Urinary bladder (tissue), 4 donors: Measurements from ENCODE around the gene UNC93A. TPM values are rescaled to one million over a fixed set of nuclear protein-coding genes. Genes with fewer than 3 reads are reported as not detected.
"Not testable (repeated sequence)": the region's sequence is repeated elsewhere in the genome, so short reads cannot be mapped to it uniquely, and the experiment has no call there.

ENCODE experiments used
- DNase-seq: peaks from one replicate; pipeline ENCODE4 v3.0.0-alpha.2; 2015; ENCODE audit errors: extremely low spot score
- H3K27ac ChIP-seq: one replicate; pipeline ENCODE4 v1.5.1; 2013; ENCODE audit warnings: low read depth, mild to moderate bottlenecking, moderate library complexity
- H3K36me3 ChIP-seq: one replicate; pipeline ENCODE4 v1.6.1; 2013; ENCODE audit warnings: mild to moderate bottlenecking, moderate library complexity; ENCODE audit not compliant: insufficient read depth
- H3K4me1 ChIP-seq: one replicate; pipeline ENCODE4 v1.6.1; 2013; ENCODE audit warnings: mild to moderate bottlenecking, moderate library complexity; ENCODE audit not compliant: insufficient read depth
- H3K4me3 ChIP-seq: one replicate; pipeline ENCODE4 v1.5.1; 2013; ENCODE audit warnings: low read depth, low read length
- WGBS: extraction: QIAGEN DNeasy Blood & Tissue Kit; methylation state at CpG from one replicate; pipeline ENCODE4 v1.1.7; 2013; 5-methylcytosine and 5-hydroxymethylcytosine counted together
- polyA plus RNA-seq: library from polyadenylated mRNA; stranded (reverse); fragments of 200-250 nt; gene quantifications from one replicate; pipeline ENCODE4 v1.2.3, GENCODE V29; 2013
- total RNA-seq: library from RNA; depleted of rRNA; stranded (reverse); fragments of >200 nt; gene quantifications from one replicate; pipeline ENCODE4 v1.2.3, GENCODE V29; 2014
- donor health status: healthy with polysubstance abuse.
- donor health status: healthy.

Gene UNC93A
- total and polyA plus RNA-seq, 2 donors: not detected

- DNase-seq, H3K36me3 ChIP-seq, H3K4me1 ChIP-seq, H3K4me3 ChIP-seq, H3K27ac ChIP-seq: not testable (repeated sequence)
- WGBS: 35% methylated on average over 13 of the region's 24 CpGs
Measured at GRCh38 chr6:167266057-167266829, 24.9 kb upstream of the UNC93A start.

- no peak overlapping the region for H3K27ac ChIP-seq
- DNase-seq: no peak
- H3K4me1 ChIP-seq: no peaks in the 10 kb centered on the region
- WGBS: 84% methylated on average over 20 of the region's 21 CpGs
- no peaks in the 10 kb centered on the region for H3K36me3 ChIP-seq
- H3K4me3 ChIP-seq: no peak overlapping the region
Measured at GRCh38 chr6:167266830-167267555, 24.1 kb upstream of the UNC93A start.

GRCh38 chr6:167267556-167267898 lies 23.6 kb upstream of the UNC93A start:
- not testable (repeated sequence) for H3K4me3 ChIP-seq, H3K4me1 ChIP-seq, DNase-seq, H3K27ac ChIP-seq, H3K36me3 ChIP-seq
- WGBS: 82% methylated on average over 3 of the region's 3 CpGs

GRCh38 chr6:167267921-167268401 lies 23.2 kb upstream of the UNC93A start:
- DNase-seq: no peak
- no peak overlapping the region for H3K4me3 ChIP-seq
- H3K4me1 ChIP-seq: no peaks in the 10 kb centered on the region
- H3K27ac ChIP-seq: no peak overlapping the region
- no peaks in the 10 kb centered on the region for H3K36me3 ChIP-seq
- 91% methylated on average over 12 of the region's 12 CpGs for WGBS

- Histone ChIP-seq H3K36me3 (no peaks in the 10 kb centered on the region), H3K4me3 (no peak overlapping the region), H3K4me1 (no peaks in the 10 kb centered on the region), H3K27ac (no peak overlapping the region)
- WGBS: 81% methylated on average over 20 of the region's 20 CpGs
- DNase-seq: no peak
Measured at GRCh38 chr6:167268683-167269280, 22.3 kb upstream of the UNC93A start.

GRCh38 chr6:167270499-167271311 lies 20.4 kb upstream of the UNC93A start:
- Histone ChIP-seq H3K4me1 (no peaks in the 10 kb centered on the region), H3K4me3 (no peak overlapping the region), H3K27ac (no peak overlapping the region), H3K36me3 (no peaks in the 10 kb centered on the region)
- WGBS: 90% methylated on average over 26 of the region's 26 CpGs
- no peak for DNase-seq

- no peak for DNase-seq
- H3K36me3 ChIP-seq: no peaks in the 10 kb centered on the region
- 82% methylated on average over 6 of the region's 6 CpGs for WGBS
Measured at GRCh38 chr6:167272151-167272550, 19.0 kb upstream of the UNC93A start.

GRCh38 chr6:167272696-167273379 lies 18.3 kb upstream of the UNC93A start:
- no peak overlapping the region for H3K27ac ChIP-seq
- H3K36me3 ChIP-seq: no peaks in the 10 kb centered on the region
- H3K4me3 ChIP-seq: no peak overlapping the region
- 70% methylated on average over 11 of the region's 11 CpGs for WGBS
- no peaks in the 10 kb centered on the region for H3K4me1 ChIP-seq
- DNase-seq: no peak

More at GRCh38 chr6:167272151-167272550, 19.0 kb upstream of the UNC93A start:
- H3K4me1 ChIP-seq: no peaks in the 10 kb centered on the region
- no peak overlapping the region for H3K4me3 ChIP-seq
- no peak overlapping the region for H3K27ac ChIP-seq

GRCh38 chr6:167274270-167274669 lies 16.8 kb upstream of the UNC93A start:
- no peaks in the 10 kb centered on the region for H3K4me1 ChIP-seq

GRCh38 chr6:167275001-167275400 lies 16.1 kb upstream of the UNC93A start:
- no peak for DNase-seq
- H3K4me1 ChIP-seq: no peaks in the 10 kb centered on the region
- 80% methylated on average over 8 of the region's 8 CpGs for WGBS
- H3K4me3 ChIP-seq: no peak overlapping the region
- H3K27ac ChIP-seq: no peak overlapping the region
- no peaks in the 10 kb centered on the region for H3K36me3 ChIP-seq

More at GRCh38 chr6:167274270-167274669, 16.8 kb upstream of the UNC93A start:
- Histone ChIP-seq H3K36me3 (no peaks in the 10 kb centered on the region), H3K4me3 (no peak overlapping the region), H3K27ac (no peak overlapping the region)
- DNase-seq: no peak
- WGBS: 89% methylated on average over 6 of the region's 6 CpGs

- DNase-seq: no peak
- Histone ChIP-seq H3K36me3 (no peaks in the 10 kb centered on the region), H3K4me3 (no peak overlapping the region), H3K4me1 (no peaks in the 10 kb centered on the region), H3K27ac (no peak overlapping the region)
- WGBS: 67% methylated on average over 4 of the region's 4 CpGs
Measured at GRCh38 chr6:167275436-167275835, 15.7 kb upstream of the UNC93A start.

GRCh38 chr6:167276772-167277533 lies 14.2 kb upstream of the UNC93A start:
- no peak for DNase-seq
- Histone ChIP-seq H3K4me1 (no peaks in the 10 kb centered on the region), H3K4me3 (no peak overlapping the region), H3K36me3 (no peaks in the 10 kb centered on the region), H3K27ac (no peak overlapping the region)
- 85% methylated on average over 13 of the region's 13 CpGs for WGBS
